NB4 (cell line): Measurements from ENCODE around the gene C3.

ENCODE experiments used
- DNase-seq: peaks from one replicate; pipeline ENCODE4 v3.0.0; 2010; ENCODE audit warnings: low read depth
- H3K4me3 ChIP-seq: one replicate; pipeline ENCODE4 v1.5.1; 2011; ENCODE audit warnings: mild to moderate bottlenecking, low read depth, low read length, moderate library complexity
- MAX ChIP-seq: IDR thresholded peaks from 2 replicates; pipeline ENCODE4 v1.6.1; 2011; ENCODE audit warnings: low read depth, low read length
- MYC ChIP-seq: IDR thresholded peaks from 2 replicates; pipeline ENCODE4 v1.6.1; 2011; ENCODE audit warnings: low read depth, low read length
- POLR2A ChIP-seq: IDR thresholded peaks from 2 replicates; pipeline ENCODE4 v1.6.1; 2011; ENCODE audit warnings: mild to moderate bottlenecking; ENCODE audit not compliant: insufficient read length; ENCODE audit errors: extremely low read depth
- TF ChIP-seq, protein P1 (sequence below): IDR thresholded peaks from one replicate; pipeline ENCODE4 v1.5.1; 2012; ENCODE audit warnings: low read depth, low read length

Gene C3

GRCh38 chr19:6718111-6718740 lies 2.2 kb downstream of the C3 start:
- DNase-seq: no peak
- TF ChIP-seq MAX (no peak), POLR2A (no peak), MYC (no peak)
- TF ChIP-seq, protein P1, sequence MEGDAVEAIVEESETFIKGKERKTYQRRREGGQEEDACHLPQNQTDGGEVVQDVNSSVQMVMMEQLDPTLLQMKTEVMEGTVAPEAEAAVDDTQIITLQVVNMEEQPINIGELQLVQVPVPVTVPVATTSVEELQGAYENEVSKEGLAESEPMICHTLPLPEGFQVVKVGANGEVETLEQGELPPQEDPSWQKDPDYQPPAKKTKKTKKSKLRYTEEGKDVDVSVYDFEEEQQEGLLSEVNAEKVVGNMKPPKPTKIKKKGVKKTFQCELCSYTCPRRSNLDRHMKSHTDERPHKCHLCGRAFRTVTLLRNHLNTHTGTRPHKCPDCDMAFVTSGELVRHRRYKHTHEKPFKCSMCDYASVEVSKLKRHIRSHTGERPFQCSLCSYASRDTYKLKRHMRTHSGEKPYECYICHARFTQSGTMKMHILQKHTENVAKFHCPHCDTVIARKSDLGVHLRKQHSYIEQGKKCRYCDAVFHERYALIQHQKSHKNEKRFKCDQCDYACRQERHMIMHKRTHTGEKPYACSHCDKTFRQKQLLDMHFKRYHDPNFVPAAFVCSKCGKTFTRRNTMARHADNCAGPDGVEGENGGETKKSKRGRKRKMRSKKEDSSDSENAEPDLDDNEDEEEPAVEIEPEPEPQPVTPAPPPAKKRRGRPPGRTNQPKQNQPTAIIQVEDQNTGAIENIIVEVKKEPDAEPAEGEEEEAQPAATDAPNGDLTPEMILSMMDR: no peak
- no peak overlapping the region for H3K4me3 ChIP-seq

- TF ChIP-seq MAX (no peak), POLR2A (no peak), MYC (no peak)
- TF ChIP-seq, protein P1: no peak
- no peak overlapping the region for H3K4me3 ChIP-seq
- DNase-seq: no peak
Measured at GRCh38 chr19:6717441-6717971, 2.9 kb downstream of the C3 start.

GRCh38 chr19:6717036-6717435 lies 3.4 kb downstream of the C3 start:
- TF ChIP-seq MAX: no peak
- TF ChIP-seq POLR2A: no peak
- no peak for TF ChIP-seq MYC
- TF ChIP-seq, protein P1: no peak
- H3K4me3 ChIP-seq: no peak overlapping the region
- DNase-seq: no peak

DNA sequence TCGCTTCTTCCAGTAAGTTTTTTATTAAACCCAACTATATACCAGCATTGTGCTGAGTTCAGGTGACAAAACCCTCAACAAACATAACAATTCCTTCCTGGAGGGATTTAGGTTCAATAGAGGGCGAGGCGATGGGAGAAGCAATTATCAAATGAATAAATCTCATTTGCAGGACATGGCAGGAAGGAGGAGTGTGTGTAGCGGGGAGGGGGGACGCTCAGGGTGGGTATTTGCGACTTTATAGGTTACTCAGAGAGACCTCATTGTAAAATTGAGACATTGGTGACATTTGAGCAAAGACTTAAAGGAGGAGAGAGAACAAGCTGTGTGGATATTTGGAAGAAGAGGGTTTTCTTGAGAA lies 3.9 kb downstream of the C3 start:
- no peak for DNase-seq
- no peak for TF ChIP-seq MAX
- TF ChIP-seq POLR2A: no peak
- TF ChIP-seq, protein P1: no peak
- TF ChIP-seq MYC: no peak
- H3K4me3 ChIP-seq: no peak overlapping the region

GRCh38 chr19:6714749-6715555 lies 5.5 kb downstream of the C3 start:
- TF ChIP-seq POLR2A: no peak
- TF ChIP-seq MYC: no peak
- TF ChIP-seq MAX: no peak
- TF ChIP-seq, protein P1: no peak
- no peak for DNase-seq
- H3K4me3 ChIP-seq: no peak overlapping the region
